Measurements from ENCODE around the gene ZNF500.

Gene ZNF500

DNA sequence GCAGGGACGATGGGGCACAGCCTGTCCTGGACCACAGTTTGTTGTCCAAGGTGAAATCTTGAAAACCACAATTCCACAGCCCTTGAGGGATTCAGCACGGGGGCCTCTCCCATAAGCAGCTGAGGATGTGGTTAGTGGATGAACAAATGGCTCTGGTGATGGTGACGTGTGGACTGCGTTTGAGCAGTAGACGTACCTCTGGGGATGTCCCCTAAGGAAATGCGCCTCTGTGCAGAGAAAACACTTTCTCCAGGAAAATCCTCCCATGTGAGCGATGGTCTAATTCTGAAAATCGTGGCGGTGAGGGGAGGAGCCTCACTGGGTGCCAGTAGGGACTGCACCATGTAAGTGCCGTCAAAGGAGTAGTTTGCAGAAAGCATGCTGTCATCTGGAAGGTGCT, 23.9 kb upstream of the ZNF500 start:
- ChIA-PET CTCF (no interaction called here), POLR2A (no interaction called here)
- DNase-seq (ENCODE audit: extremely low spot score): no peak
- TF ChIP-seq ELF4 (IDR thresholded peaks at IDR 0.05): no peak
- TF ChIP-seq BHLHE40 (IDR thresholded peaks at IDR 0.05; ENCODE audit: borderline replicate concordance): no peak
- TF ChIP-seq ARNT (IDR thresholded peaks at IDR 0.05): no peak
- TF ChIP-seq TARDBP (IDR thresholded peaks at IDR 0.05): no peak
- TF ChIP-seq, protein P1, sequence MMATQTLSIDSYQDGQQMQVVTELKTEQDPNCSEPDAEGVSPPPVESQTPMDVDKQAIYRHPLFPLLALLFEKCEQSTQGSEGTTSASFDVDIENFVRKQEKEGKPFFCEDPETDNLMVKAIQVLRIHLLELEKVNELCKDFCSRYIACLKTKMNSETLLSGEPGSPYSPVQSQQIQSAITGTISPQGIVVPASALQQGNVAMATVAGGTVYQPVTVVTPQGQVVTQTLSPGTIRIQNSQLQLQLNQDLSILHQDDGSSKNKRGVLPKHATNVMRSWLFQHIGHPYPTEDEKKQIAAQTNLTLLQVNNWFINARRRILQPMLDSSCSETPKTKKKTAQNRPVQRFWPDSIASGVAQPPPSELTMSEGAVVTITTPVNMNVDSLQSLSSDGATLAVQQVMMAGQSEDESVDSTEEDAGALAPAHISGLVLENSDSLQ (IDR thresholded peaks at IDR 0.05): no peak
- no peak for TF ChIP-seq FOXA1 (IDR thresholded peaks at IDR 0.05)
- no peak for TF ChIP-seq NFRKB (IDR thresholded peaks at IDR 0.05)
- no peak for TF ChIP-seq FOXK2 (IDR thresholded peaks at IDR 0.05)
- no peak for TF ChIP-seq SP1 (IDR thresholded peaks at IDR 0.05)
- TF ChIP-seq LEF1 (IDR thresholded peaks at IDR 0.05; ENCODE audit: borderline replicate concordance): no peak
- TF ChIP-seq CTBP1 (IDR thresholded peaks at IDR 0.05; ENCODE audit: borderline replicate concordance): no peak
- no peak for TF ChIP-seq SUZ12 (IDR thresholded peaks at IDR 0.05)
- TF ChIP-seq HDGF (IDR thresholded peaks at IDR 0.05; ENCODE audit: borderline replicate concordance): no peak
- no peak for TF ChIP-seq FOXM1 (IDR thresholded peaks at IDR 0.05; ENCODE audit: borderline replicate concordance)
- no peak for TF ChIP-seq L3MBTL2 (conservative IDR thresholded peaks at IDR 0.05)
- TF ChIP-seq ZNF384 (IDR thresholded peaks at IDR 0.05): no peak

GRCh38 chr16:4790261-4790660, 23.3 kb upstream of the ZNF500 start:
- TF ChIP-seq FOXK2 (IDR thresholded peaks at IDR 0.05): no peak
- TF ChIP-seq FOXM1 (IDR thresholded peaks at IDR 0.05; ENCODE audit: borderline replicate concordance): no peak
- TF ChIP-seq HDGF (IDR thresholded peaks at IDR 0.05; ENCODE audit: borderline replicate concordance): no peak
- no peak for TF ChIP-seq FOXA1 (IDR thresholded peaks at IDR 0.05)
- TF ChIP-seq NFRKB (IDR thresholded peaks at IDR 0.05): no peak
- TF ChIP-seq LEF1 (IDR thresholded peaks at IDR 0.05; ENCODE audit: borderline replicate concordance): no peak
- no peak for TF ChIP-seq SUZ12 (IDR thresholded peaks at IDR 0.05)
- TF ChIP-seq BHLHE40 (IDR thresholded peaks at IDR 0.05; ENCODE audit: borderline replicate concordance): no peak
- no peak for TF ChIP-seq TARDBP (IDR thresholded peaks at IDR 0.05)
- no peak for TF ChIP-seq CTBP1 (IDR thresholded peaks at IDR 0.05; ENCODE audit: borderline replicate concordance)
- no peak for TF ChIP-seq ELF4 (IDR thresholded peaks at IDR 0.05)
- TF ChIP-seq, protein P1 (IDR thresholded peaks at IDR 0.05): no peak
- TF ChIP-seq L3MBTL2 (conservative IDR thresholded peaks at IDR 0.05): no peak
- POLR2A ChIA-PET: interaction anchor here (2.6 kb wide), 1 partner anchor 22 kb away, joined by 8 read pairs; no protein-coding TSS in a partner anchor
- CTCF ChIA-PET: interaction anchor here (0.5 to 0.6 kb wide), 2 partner anchors 53 to 164 kb away, joined by 4 read pairs; no protein-coding TSS in a partner anchor
- DNase-seq (ENCODE audit: extremely low spot score): no peak

GRCh38 chr16:4788910-4789309, 21.9 kb upstream of the ZNF500 start:
- POLR2A ChIA-PET: interaction anchor here (0.8 to 2.6 kb wide), 3 partner anchors 8 to 20 kb away, joined by 3 to 8 read pairs (median 5); partner anchors contain the start of gene ROGDI
- CTCF ChIA-PET: interaction anchor here (0.8 kb wide), 1 partner anchor 23 kb away, joined by 3 read pairs; no protein-coding TSS in a partner anchor
- no peak for DNase-seq (ENCODE audit: extremely low spot score)
- TF ChIP-seq FOXA1 (IDR thresholded peaks at IDR 0.05): no peak
- no peak for TF ChIP-seq SUZ12 (IDR thresholded peaks at IDR 0.05)
- no peak for TF ChIP-seq ZNF384 (IDR thresholded peaks at IDR 0.05)
- TF ChIP-seq ARNT (IDR thresholded peaks at IDR 0.05): no peak
- no peak for TF ChIP-seq CTBP1 (IDR thresholded peaks at IDR 0.05; ENCODE audit: borderline replicate concordance)
- no peak for TF ChIP-seq HDGF (IDR thresholded peaks at IDR 0.05; ENCODE audit: borderline replicate concordance)

DNA sequence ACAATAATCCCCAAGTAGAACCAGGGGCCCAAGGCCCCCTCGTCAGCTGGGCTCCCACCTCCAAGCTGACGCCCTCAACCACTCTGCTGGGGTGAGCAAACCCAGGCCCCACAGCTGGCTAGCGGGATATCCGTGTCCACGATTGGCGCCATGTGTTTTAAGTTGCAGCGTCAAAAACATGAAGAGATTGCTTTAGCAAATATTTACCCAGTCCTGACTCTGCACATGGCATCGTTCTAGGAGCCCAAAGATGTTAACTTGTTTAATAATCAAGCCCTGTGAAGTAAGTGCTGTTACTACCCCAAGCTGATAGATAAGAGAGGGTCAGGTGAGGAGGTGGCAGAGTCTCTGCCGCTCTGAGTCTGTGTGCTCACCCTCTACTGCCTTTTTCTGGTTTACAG, 21.5 kb upstream of the ZNF500 start:
- CTCF ChIA-PET: no interaction called here
- no peak for DNase-seq (ENCODE audit: extremely low spot score)
- TF ChIP-seq BHLHE40 (IDR thresholded peaks at IDR 0.05; ENCODE audit: borderline replicate concordance): no peak
- TF ChIP-seq NFRKB (IDR thresholded peaks at IDR 0.05): no peak
- TF ChIP-seq, protein P1 (IDR thresholded peaks at IDR 0.05): no peak
- no peak for TF ChIP-seq FOXA1 (IDR thresholded peaks at IDR 0.05)
- no peak for TF ChIP-seq TARDBP (IDR thresholded peaks at IDR 0.05)
- no peak for TF ChIP-seq L3MBTL2 (conservative IDR thresholded peaks at IDR 0.05)
- no peak for TF ChIP-seq SUZ12 (IDR thresholded peaks at IDR 0.05)
- no peak for TF ChIP-seq ARNT (IDR thresholded peaks at IDR 0.05)
- TF ChIP-seq LEF1 (IDR thresholded peaks at IDR 0.05; ENCODE audit: borderline replicate concordance): no peak
- no peak for TF ChIP-seq ELF4 (IDR thresholded peaks at IDR 0.05)
- no peak for TF ChIP-seq CTBP1 (IDR thresholded peaks at IDR 0.05; ENCODE audit: borderline replicate concordance)
- TF ChIP-seq ZNF384 (IDR thresholded peaks at IDR 0.05): no peak
- TF ChIP-seq SP1 (IDR thresholded peaks at IDR 0.05): no peak
- no peak for TF ChIP-seq HDGF (IDR thresholded peaks at IDR 0.05; ENCODE audit: borderline replicate concordance)
- TF ChIP-seq FOXM1 (IDR thresholded peaks at IDR 0.05; ENCODE audit: borderline replicate concordance): no peak
- no peak for TF ChIP-seq FOXK2 (IDR thresholded peaks at IDR 0.05)
- POLR2A ChIA-PET: interaction anchor here (0.8 to 2.6 kb wide), 3 partner anchors 8 to 20 kb away, joined by 3 to 8 read pairs (median 5); partner anchors contain the start of gene ROGDI

GRCh38 chr16:4787627-4788482, 20.9 kb upstream of the ZNF500 start, which contains the start of gene SEPTIN12:
TSS of gene SEPTIN12 (minus strand) at chr16:4788345. CDS start at chr16:4787645, 700 bp downstream.
- ChIA-PET CTCF (no interaction called here), POLR2A (interaction anchor here (0.8 to 2.6 kb wide), 3 partner anchors 9 to 19 kb away, joined by 3 to 8 read pairs (median 5); partner anchors contain the start of gene ROGDI)
- TF ChIP-seq FOXA1 (IDR thresholded peaks at IDR 0.05) (no peak), ELF4 (IDR thresholded peaks at IDR 0.05) (no peak), TARDBP (IDR thresholded peaks at IDR 0.05) (no peak), ZNF384 (IDR thresholded peaks at IDR 0.05) (no peak), CTBP1 (IDR thresholded peaks at IDR 0.05; ENCODE audit: borderline replicate concordance) (no peak), L3MBTL2 (conservative IDR thresholded peaks at IDR 0.05) (no peak), LEF1 (IDR thresholded peaks at IDR 0.05; ENCODE audit: borderline replicate concordance) (no peak), BHLHE40 (IDR thresholded peaks at IDR 0.05; ENCODE audit: borderline replicate concordance) (no peak), NFRKB (IDR thresholded peaks at IDR 0.05) (no peak), SP1 (IDR thresholded peaks at IDR 0.05) (no peak), SUZ12 (IDR thresholded peaks at IDR 0.05) (no peak), HDGF (IDR thresholded peaks at IDR 0.05; ENCODE audit: borderline replicate concordance) (no peak), ARNT (IDR thresholded peaks at IDR 0.05) (no peak), FOXK2 (IDR thresholded peaks at IDR 0.05) (no peak), FOXM1 (IDR thresholded peaks at IDR 0.05; ENCODE audit: borderline replicate concordance) (no peak)
- TF ChIP-seq, protein P1 (IDR thresholded peaks at IDR 0.05): no peak
- DNase-seq (ENCODE audit: extremely low spot score): no peak
